Ovary (tissue), 9 donors: Measurements from ENCODE around the gene ATF7IP2. TPM values are rescaled to one million over a fixed set of nuclear protein-coding genes. Genes with fewer than 3 reads are reported as not detected.

ENCODE experiments used
- DNase-seq, 5 donors: peaks; one replicate each; pipeline ENCODE4 v3.0.0-alpha.2; 2019 to 2020
- H3K27ac ChIP-seq, 2 donors: fragments of 200-600 bp; one replicate each; pipeline versions ENCODE4 v1.5.1 to v1.8.0; 2019 to 2022
- H3K27me3 ChIP-seq: fragments of 200-600 bp; one replicate; pipeline ENCODE4 v1.8.0; 2022
- H3K36me3 ChIP-seq: fragments of 200-600 bp; sonication (generic); one replicate; pipeline ENCODE4 v1.5.1; 2019
- H3K4me1 ChIP-seq: one replicate; pipeline ENCODE4 v1.8.1; 2013; ENCODE audit warnings: mild to moderate bottlenecking, moderate library complexity; ENCODE audit not compliant: insufficient read depth
- H3K4me3 ChIP-seq: fragments of 200-600 bp; sonication (generic); one replicate; pipeline ENCODE4 v1.5.1; 2017
- H3K9me3 ChIP-seq, 2 donors: fragments of 200-600 bp in 1 of 2; sonication (generic) in 1 of 2; one replicate each; pipeline versions ENCODE4 v1.5.1 to v1.8.1; 2013 to 2019; ENCODE audit warnings: mild to moderate bottlenecking in 1 of 2, moderate library complexity in 1 of 2
- EP300 ChIP-seq: sonication (generic); formaldehyde crosslinking; IDR thresholded peaks from one replicate; pipeline ENCODE4 v1.6.1; 2017; ENCODE audit warnings: antibody characterized with exemption
- POLR2A ChIP-seq: fragments of 450-650 bp; IDR thresholded peaks from one replicate; pipeline ENCODE4 v1.6.1; 2017; ENCODE audit warnings: antibody characterized with exemption, mild to moderate bottlenecking, moderate library complexity
- WGBS, 3 donors: extraction: QIAGEN DNeasy Blood & Tissue Kit in 1 of 3; methylation state at CpG; one replicate each; pipeline versions ENCODE4 v1.1.5 to v1.1.7; 2013 to 2017; 5-methylcytosine and 5-hydroxymethylcytosine counted together
- intact Hi-C, 4 donors: fragments of 100-400 bp; cut with DNase I; formaldehyde crosslinking; loops; one replicate each; pipeline versions ENCODE4 v1.11.0 to v1.15.1; 2022 to 2023
- polyA plus RNA-seq, 2 donors: library from polyadenylated mRNA; stranded (reverse); fragments of 200-250 nt in 1 of 2; fragments of 350-450 nt in 1 of 2; fragmentation: Illumina TruSeq in 1 of 2; extraction: RNeasy Lipid Tissue Mini Kit (QIAGEN cat#74804) in 1 of 2; gene quantifications; one replicate each; pipeline ENCODE4 v1.2.3, GENCODE V29; 2013 to 2014
- total RNA-seq, 7 donors: library from RNA; depleted of rRNA in 2 of 7; stranded (reverse); fragments of >200 nt in 2 of 7; fragmentation: NEBNext Ultra II Directional in 3 of 7; extraction: Animal tissue kit (Norgen Biotek cat#: 25700) in 3 of 7; gene quantifications; one replicate each; pipeline versions ENCODE4 v1.1.0 to v1.2.4, GENCODE V29; 2016 to 2023
- TF ChIP-seq, protein P1 (sequence below), 3 donors: fragments of 450-650 bp in 2 of 3; fragments of 200-600 bp in 1 of 3; IDR thresholded peaks; one replicate each; pipeline versions ENCODE4 v1.5.1 to v1.8.0; 2016 to 2022; ENCODE audit warnings: antibody characterized with exemption in 3 of 3, mild to moderate bottlenecking in 1 of 3
- donor health status: DM: no; HTN: no; CAD: no; lungs with moderate emphysema.
- donor health status: DM: no; HTN: no; CAD: no.
- donor health status: Bipolar disorder and iron deficiency.
- donor health status: DM: yes; HTN: yes; CAD: no.
- donor health status: DM: no; HTN: no; CAD: no.
- donor health status: DM: yes; HTN: yes; CAD: no.

The ATF7IP2 gene
- total and polyA plus RNA-seq, 9 donors = 3.5 to 20.8 (median 8.8) TPM

DNA sequence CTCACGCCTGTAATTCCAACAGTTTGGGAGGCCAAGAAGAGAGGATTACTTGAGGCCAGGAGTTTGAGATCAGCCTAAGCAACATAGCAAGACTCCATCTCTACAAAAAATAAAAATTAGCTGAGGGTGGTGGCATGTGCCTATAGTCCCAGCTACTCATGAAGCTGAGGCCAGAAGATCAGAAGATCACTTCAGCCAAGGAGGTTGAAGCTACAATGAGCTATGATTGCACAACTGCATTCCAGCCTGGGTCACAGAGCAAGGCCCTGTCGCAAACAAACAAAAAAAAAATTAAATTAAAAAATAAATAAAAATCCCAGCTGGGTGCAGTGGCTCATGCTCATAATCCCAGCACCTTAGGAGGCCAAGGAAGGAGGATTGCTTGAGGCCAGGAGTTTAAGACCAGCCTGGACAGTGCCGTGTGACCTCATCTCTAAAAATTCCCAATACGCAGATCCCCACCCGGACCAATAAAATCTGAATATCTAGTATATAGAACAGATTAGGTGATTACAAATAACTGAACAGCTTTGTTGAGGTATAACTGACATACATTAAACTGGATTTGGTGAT, 18.2 kb upstream of the ATF7IP2 start:
- no peaks in the 10 kb centered on the region for H3K9me3 ChIP-seq
- DNase-seq = no peak
- H3K4me3 ChIP-seq = no peak overlapping the region
- intact Hi-C loops = no loop called here
- H3K4me1 ChIP-seq = no peaks in the 10 kb centered on the region
- no peak for TF ChIP-seq EP300
- no peak for TF ChIP-seq POLR2A
- TF ChIP-seq, protein P1, sequence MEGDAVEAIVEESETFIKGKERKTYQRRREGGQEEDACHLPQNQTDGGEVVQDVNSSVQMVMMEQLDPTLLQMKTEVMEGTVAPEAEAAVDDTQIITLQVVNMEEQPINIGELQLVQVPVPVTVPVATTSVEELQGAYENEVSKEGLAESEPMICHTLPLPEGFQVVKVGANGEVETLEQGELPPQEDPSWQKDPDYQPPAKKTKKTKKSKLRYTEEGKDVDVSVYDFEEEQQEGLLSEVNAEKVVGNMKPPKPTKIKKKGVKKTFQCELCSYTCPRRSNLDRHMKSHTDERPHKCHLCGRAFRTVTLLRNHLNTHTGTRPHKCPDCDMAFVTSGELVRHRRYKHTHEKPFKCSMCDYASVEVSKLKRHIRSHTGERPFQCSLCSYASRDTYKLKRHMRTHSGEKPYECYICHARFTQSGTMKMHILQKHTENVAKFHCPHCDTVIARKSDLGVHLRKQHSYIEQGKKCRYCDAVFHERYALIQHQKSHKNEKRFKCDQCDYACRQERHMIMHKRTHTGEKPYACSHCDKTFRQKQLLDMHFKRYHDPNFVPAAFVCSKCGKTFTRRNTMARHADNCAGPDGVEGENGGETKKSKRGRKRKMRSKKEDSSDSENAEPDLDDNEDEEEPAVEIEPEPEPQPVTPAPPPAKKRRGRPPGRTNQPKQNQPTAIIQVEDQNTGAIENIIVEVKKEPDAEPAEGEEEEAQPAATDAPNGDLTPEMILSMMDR (IDR thresholded peaks at IDR 0.05) = no peak
- 75 to 90% (median 83%) methylated on average over 5 of the region's 5 CpGs for WGBS, 3 donors
- H3K27me3 ChIP-seq = no peaks in the 10 kb centered on the region
- H3K27ac ChIP-seq = no peak overlapping the region
- no peaks in the 10 kb centered on the region for H3K36me3 ChIP-seq

DNA sequence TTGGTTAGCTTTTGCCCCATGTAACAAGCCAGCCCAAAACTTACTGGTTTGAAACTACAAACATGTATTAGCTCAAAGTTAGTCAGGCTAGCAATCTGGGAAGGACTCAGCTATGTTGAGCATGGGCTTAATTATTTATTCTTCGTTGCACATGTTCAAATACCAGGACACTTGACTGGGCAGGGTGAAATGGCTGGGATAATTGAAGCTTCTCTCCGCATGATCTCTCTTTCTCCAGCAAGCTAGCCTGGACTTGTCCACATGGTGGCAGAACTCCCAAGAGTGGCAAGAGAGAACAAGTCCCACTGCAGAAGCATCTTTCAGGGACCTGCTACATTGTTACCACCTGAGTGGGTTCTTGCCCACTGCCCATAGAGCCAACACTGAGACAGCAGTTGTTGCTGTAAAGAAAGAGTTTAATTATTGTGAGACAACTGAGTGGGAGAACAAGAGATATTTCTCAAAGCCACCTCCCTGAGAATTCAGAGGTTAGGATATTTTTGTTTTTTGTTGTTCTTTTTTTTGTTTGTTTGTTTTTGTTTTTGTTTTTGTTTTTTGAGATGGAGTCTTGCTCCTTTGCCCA, 16.8 kb upstream of the ATF7IP2 start:
- intact Hi-C loops = no loop called here
- Histone ChIP-seq H3K4me3 (no peak overlapping the region), H3K9me3 (no peaks in the 10 kb centered on the region), H3K27ac (no peak overlapping the region), H3K4me1 (no peaks in the 10 kb centered on the region), H3K27me3 (no peaks in the 10 kb centered on the region), H3K36me3 (no peaks in the 10 kb centered on the region)
- no peak for DNase-seq
- WGBS, 3 donors = 78 to 89% (median 79%) methylated on average over 2 of the region's 2 CpGs
- TF ChIP-seq, protein P1 (IDR thresholded peaks at IDR 0.05) = no peak
- no peak for TF ChIP-seq EP300
- no peak for TF ChIP-seq POLR2A

DNA sequence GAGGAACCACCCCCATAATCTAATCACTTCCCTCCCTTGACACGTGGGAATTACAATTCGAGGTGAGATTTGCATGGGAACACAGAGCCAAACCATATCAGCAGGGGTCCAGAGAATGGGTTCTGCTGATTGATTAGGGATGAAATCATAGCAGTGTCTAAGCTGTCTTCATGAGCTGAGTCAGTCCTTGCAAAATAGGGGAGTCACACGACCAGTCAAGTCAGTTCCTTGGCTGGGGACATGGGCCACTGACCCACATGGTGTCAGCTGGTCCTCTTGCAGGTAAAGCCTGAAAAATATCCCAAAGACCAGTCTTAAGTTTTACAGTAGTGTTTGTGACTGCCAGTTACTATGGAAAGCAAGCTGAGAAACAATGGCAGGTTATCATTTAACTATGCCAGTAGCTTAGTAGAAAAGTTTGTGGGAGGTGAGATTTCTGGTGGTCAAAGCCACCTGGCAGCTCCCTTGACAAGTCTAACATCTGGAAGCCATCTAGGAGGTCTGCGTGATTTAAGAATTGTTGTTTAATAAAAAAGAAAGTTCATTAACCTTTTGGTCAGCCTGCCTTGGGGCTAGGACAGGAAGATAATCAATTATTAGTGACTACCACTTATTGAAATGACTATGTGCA, 15.7 kb upstream of the ATF7IP2 start:
- intact Hi-C loops = no loop called here
- Histone ChIP-seq H3K27ac (no peak overlapping the region), H3K4me3 (no peak overlapping the region), H3K4me1 (no peaks in the 10 kb centered on the region), H3K36me3 (no peaks in the 10 kb centered on the region), H3K9me3 (no peaks in the 10 kb centered on the region), H3K27me3 (no peaks in the 10 kb centered on the region)
- WGBS, 3 donors = 29 to 39% (median 37%) methylated on average over 4 of the region's 4 CpGs
- no peak for DNase-seq
- TF ChIP-seq, protein P1 (IDR thresholded peaks at IDR 0.05) = no peak
- no peak for TF ChIP-seq POLR2A

DNA sequence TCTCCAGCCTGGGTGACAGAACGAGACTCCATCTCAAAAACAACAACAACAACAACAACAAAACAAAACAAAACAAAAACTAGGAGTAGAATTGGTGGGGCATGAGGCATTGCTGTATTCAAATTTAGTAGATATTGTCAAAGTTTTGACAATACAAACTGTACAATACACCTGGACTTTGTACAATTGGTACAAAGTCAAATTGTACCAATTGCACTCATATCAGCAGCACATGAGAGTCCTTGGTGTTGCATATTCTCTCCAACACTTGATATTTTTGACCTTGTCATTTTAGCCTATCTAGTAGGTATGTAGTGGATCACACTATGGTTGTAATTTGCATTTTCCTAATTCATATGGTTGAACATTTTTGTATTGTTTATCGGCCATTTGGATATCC, 14.3 kb upstream of the ATF7IP2 start:
- WGBS, 3 donors = 79 to 88% (median 82%) methylated on average over 2 of the region's 2 CpGs
- no peaks in the 10 kb centered on the region for H3K9me3 ChIP-seq
- no peaks in the 10 kb centered on the region for H3K27me3 ChIP-seq
- DNase-seq = no peak
- H3K36me3 ChIP-seq = no peaks in the 10 kb centered on the region
- H3K4me3 ChIP-seq = no peak overlapping the region
- H3K27ac ChIP-seq = no peak overlapping the region
- H3K4me1 ChIP-seq = no peaks in the 10 kb centered on the region
- intact Hi-C loops = no loop called here
- no peak for TF ChIP-seq POLR2A
- TF ChIP-seq, protein P1 (IDR thresholded peaks at IDR 0.05) = no peak
- no peak for TF ChIP-seq EP300
